B cell (primary cell): Measurements from ENCODE around the gene PSKH1. TPM values are rescaled to one million over a fixed set of nuclear protein-coding genes. Genes with fewer than 3 reads are reported as not detected.

Source experiments
- ATAC-seq: fragments of 200-7000 bp; cut with Tn5 transposase; one replicate; pipeline ENCODE4 v1.10.0; 2021; ENCODE audit warnings: low read depth, mild to moderate bottlenecking, moderate number of reproducible peaks, moderate library complexity
- CTCF ChIA-PET: fragments of 350-600 bp; sonication (Branson Sonifier 250); formaldehyde crosslinking; loops from one replicate; lab custom pipeline; 2021; ENCODE audit warnings: antibody characterized with exemption, inconsistent platforms; lab: Charles Lee
- POLR2A ChIA-PET: fragments of 350-600 bp; sonication (Branson Sonifier 250); formaldehyde crosslinking; loops from one replicate; lab custom pipeline; 2021; ENCODE audit warnings: antibody characterized with exemption; lab: Charles Lee
- DNase-seq: peaks from one replicate; pipeline ENCODE4 v3.0.0; 2013
- H2AFZ ChIP-seq: 2 replicates; pipeline ENCODE4 v1.6.1; 2012; ENCODE audit warnings: mild to moderate bottlenecking, low read depth, low read length; ENCODE audit not compliant: insufficient read depth, poor library complexity, severe bottlenecking
- H3K27ac ChIP-seq, 2 donors: 1 replicate in 1 of 2; 2 replicates in 1 of 2; pipeline ENCODE4 v1.5.1; 2012 to 2013; ENCODE audit warnings: low read length in 2 of 2, mild to moderate bottlenecking in 2 of 2, moderate library complexity in 1 of 2
- H3K27me3 ChIP-seq, 4 experiments: fragments of 200-600 bp in 1 of 4; sonication (generic) in 1 of 4; replicated peaks in 1 of 4; 1 replicate in 2 of 4; 2 replicates in 2 of 4; pipeline versions ENCODE4 v1.6.1 to v1.7.0; 2013 to 2016; ENCODE audit warnings: low read length in 3 of 4, mild to moderate bottlenecking in 2 of 4, mixed read lengths in 1 of 4, moderate library complexity in 1 of 4; ENCODE audit not compliant: insufficient read depth in 4 of 4, control insufficient read depth in 3 of 4; ENCODE audit errors: control extremely low read depth in 1 of 4
- H3K36me3 ChIP-seq, 2 experiments: replicated peaks in 1 of 2; 1 replicate in 1 of 2; 2 replicates in 1 of 2; pipeline versions ENCODE4 v1.6.1 to v1.7.1; 2013; ENCODE audit warnings: low read length in 1 of 2; ENCODE audit not compliant: insufficient read depth in 2 of 2, control insufficient read depth in 1 of 2; ENCODE audit errors: control extremely low read depth in 1 of 2, extremely low read depth in 1 of 2
- H3K4me1 ChIP-seq, 2 donors: fragments of 200-600 bp in 1 of 2; sonication (generic) in 1 of 2; 1 replicate in 1 of 2; 2 replicates in 1 of 2; pipeline versions ENCODE4 v1.5.1 to v1.6.1; 2013 to 2017; ENCODE audit warnings: low read length in 2 of 2; ENCODE audit not compliant: control insufficient read depth in 2 of 2, insufficient read depth in 2 of 2
- H3K4me2 ChIP-seq: replicated peaks from 2 replicates; pipeline ENCODE3; 2012; ENCODE audit warnings: mild to moderate bottlenecking, low read depth, low read length; ENCODE audit not compliant: poor library complexity, severe bottlenecking
- H3K4me3 ChIP-seq, 5 experiments: fragments of 200-600 bp in 1 of 5; sonication (generic) in 1 of 5; 1 replicate in 3 of 5; 2 replicates in 2 of 5; pipeline versions ENCODE4 v1.5.1 to v1.7.0; 2011 to 2016; ENCODE audit warnings: low read length in 4 of 5, mild to moderate bottlenecking in 4 of 5, low read depth in 2 of 5, control low read depth in 1 of 5, moderate library complexity in 1 of 5; ENCODE audit not compliant: insufficient read depth in 1 of 5; ENCODE audit errors: control extremely low read depth in 1 of 5, extremely low read depth in 1 of 5
- H3K79me2 ChIP-seq: fragments of 200-600 bp; sonication (generic); one replicate; pipeline ENCODE4 v1.6.0; 2016; ENCODE audit warnings: low read length; ENCODE audit not compliant: control insufficient read depth, insufficient read depth
- H3K9ac ChIP-seq: fragments of 200-600 bp; sonication (generic); 2 replicates; pipeline ENCODE4 v1.6.1; 2017; ENCODE audit warnings: mild to moderate bottlenecking, low read length, moderate library complexity
- H3K9me3 ChIP-seq, 3 donors: one replicate each; pipeline versions ENCODE4 v1.6.1 to v1.7.1; 2013; ENCODE audit warnings: low read length in 2 of 3; ENCODE audit not compliant: control insufficient read depth in 2 of 3, insufficient read depth in 1 of 3; ENCODE audit errors: control extremely low read depth in 1 of 3
- H4K20me1 ChIP-seq: 2 replicates; pipeline ENCODE4 v1.6.0; 2012; ENCODE audit warnings: mild to moderate bottlenecking, low read length; ENCODE audit not compliant: insufficient read depth, control insufficient read depth, poor library complexity, severe bottlenecking
- H3K27ac Mint-ChIP-seq: one replicate; pipeline ENCODE4 v1.8.0; 2021; ENCODE audit warnings: mixed read lengths
- H3K27me3 Mint-ChIP-seq: one replicate; pipeline ENCODE4 v1.8.0; 2021; ENCODE audit warnings: mixed read lengths
- H3K4me1 Mint-ChIP-seq: one replicate; pipeline ENCODE4 v1.8.0; 2021; ENCODE audit warnings: mixed read lengths
- H3K4me3 Mint-ChIP-seq: one replicate; pipeline ENCODE4 v1.8.0; 2021; ENCODE audit warnings: mixed read lengths
- H3K9me3 Mint-ChIP-seq: one replicate; pipeline ENCODE4 v1.8.0; 2022; ENCODE audit warnings: mixed read lengths; ENCODE audit not compliant: insufficient read depth
- CTCF ChIP-seq: fragments of 200-600 bp; IDR thresholded peaks from one replicate; pipeline ENCODE4 v1.8.0; 2022; ENCODE audit warnings: antibody characterized with exemption, mild to moderate bottlenecking
- EZH2 ChIP-seq: IDR thresholded peaks from 2 replicates; pipeline ENCODE4 v1.6.1; 2012; ENCODE audit warnings: borderline replicate concordance, low read depth, mild to moderate bottlenecking, moderate library complexity, low read length; ENCODE audit not compliant: insufficient read depth, poor library complexity, severe bottlenecking
- WGBS: methylation state at CpG from one replicate; pipeline ENCODE4 v1.1.5; 2013; ENCODE audit warnings: missing lambda C conversion rate; ENCODE audit not compliant: insufficient coverage; 5-methylcytosine and 5-hydroxymethylcytosine counted together
- intact Hi-C: fragments of 100-400 bp; cut with micrococcal nuclease; formaldehyde crosslinking; loops from one replicate; pipeline ENCODE4 v1.10.0; 2022
- polyA plus RNA-seq: library from polyadenylated mRNA; depleted of rRNA; stranded (reverse); fragments of >200 nt; gene quantifications from 2 replicates; pipeline ENCODE4 v1.2.3, GENCODE V29; 2012
- total RNA-seq, 2 donors: library from RNA; stranded (reverse); fragments of 120-200 nt in 1 of 2; gene quantifications; 1 replicate in 1 of 2; 2 replicates in 1 of 2; pipeline versions ENCODE4 v1.2.3 to v1.2.4, GENCODE V29; 2013 to 2022

The PSKH1 gene
- total and polyA plus RNA-seq, 2 donors (not counting 1 experiment from before 2014, with no cell fraction given) = 20.1 to 29.1 TPM

- Histone ChIP-seq H2AFZ (no peak overlapping the region), H3K9ac (peak overlapping the region; percentile 85), H4K20me1 (peaks cover 44% of the 10 kb centered on the region), H3K9me3 (no peaks in the 10 kb centered on the region), H3K36me3 (no peaks in the 10 kb centered on the region), H3K4me1 (peaks cover 35 to 44% of the 10 kb centered on the region in 2 donors), H3K27ac (no peak overlapping the region), H3K79me2 (peaks cover 82% of the 10 kb centered on the region), H3K27me3 (no peaks in the 10 kb centered on the region), H3K4me2 (peak overlapping the region; percentile 97), H3K4me3 (peak overlapping the region in 2 of 5 experiments; percentile 85 to 86)
- peak overlapping the region; percentile 92 for H3K4me3 Mint-ChIP-seq
- peaks cover 41% of the 10 kb centered on the region for H3K4me1 Mint-ChIP-seq
- ChIA-PET POLR2A (interaction anchor here (0.6 to 0.7 kb wide), 2 partner anchors 8 to 428 kb away, joined by 3 to 4 read pairs; no protein-coding TSS in a partner anchor), CTCF (interaction anchor here (0.9 to 1.8 kb wide), 3 partner anchors 32 to 382 kb away, joined by 3 to 7 read pairs (median 4); no protein-coding TSS in a partner anchor)
- WGBS = 98% methylated on average over 9 of the region's 11 CpGs
- no peaks in the 10 kb centered on the region for H3K27me3 Mint-ChIP-seq
- no peaks in the 10 kb centered on the region for H3K9me3 Mint-ChIP-seq
- no peak for DNase-seq
- intact Hi-C loops = loop anchor here (10.0 kb wide), 1 partner anchor 1093 kb away; the partner anchor contains the start of gene DYNC1LI2
- H3K27ac Mint-ChIP-seq = no peak overlapping the region
- ATAC-seq = no peak
- TF ChIP-seq EZH2 (no peak), CTCF (no peak)
These were observed 44.9 kb upstream of the PSKH1 start for GRCh38 chr16:67848118-67848517.

DNA sequence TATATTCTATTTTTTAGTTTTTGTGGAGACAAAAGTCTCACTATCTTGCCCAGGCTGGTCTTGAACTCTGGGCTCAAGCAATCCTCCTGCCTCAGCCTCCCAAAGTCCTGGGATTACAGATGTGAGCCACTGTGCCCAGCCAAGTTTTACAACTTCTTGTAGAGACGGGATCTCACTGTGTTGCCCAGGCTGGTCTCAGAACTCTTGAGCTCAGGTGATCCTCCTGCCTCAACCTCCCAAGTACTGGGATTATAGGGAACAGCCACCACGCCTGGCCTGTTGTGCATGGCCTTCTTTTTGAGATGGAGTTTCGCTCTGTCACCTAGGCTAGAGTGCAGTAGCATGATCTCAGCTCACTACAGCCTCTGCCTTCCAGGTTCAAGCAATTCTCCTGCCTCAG lies 39.4 kb upstream of the PSKH1 start:
- Histone ChIP-seq H3K27ac (no peak overlapping the region), H3K79me2 (peaks cover 97% of the 10 kb centered on the region), H3K4me2 (no peak overlapping the region), H3K36me3 (peaks cover 0 to 4% of the 10 kb centered on the region in 2 experiments), H2AFZ (no peak overlapping the region), H4K20me1 (peaks cover 66% of the 10 kb centered on the region), H3K9ac (no peak overlapping the region), H3K9me3 (no peaks in the 10 kb centered on the region), H3K4me3 (no peak overlapping the region), H3K27me3 (no peaks in the 10 kb centered on the region), H3K4me1 (no peaks in the 10 kb centered on the region)
- WGBS = 100% methylated on average over 3 of the region's 3 CpGs
- no peak for TF ChIP-seq CTCF
- no peak for TF ChIP-seq EZH2
- ChIA-PET CTCF (interaction anchor here (1.0 kb wide), 1 partner anchor 30 kb away, joined by 4 read pairs; no protein-coding TSS in a partner anchor), POLR2A (no interaction called here)
- Mint-ChIP-seq H3K4me1 (peaks cover 27% of the 10 kb centered on the region), H3K27me3 (no peaks in the 10 kb centered on the region), H3K4me3 (no peak overlapping the region), H3K27ac (no peak overlapping the region), H3K9me3 (no peaks in the 10 kb centered on the region)
- intact Hi-C loops = no loop called here
- ATAC-seq (no peak), DNase-seq (no peak)
